ENCODE measurements around the gene SLC17A9.

The SLC17A9 gene, protein sequence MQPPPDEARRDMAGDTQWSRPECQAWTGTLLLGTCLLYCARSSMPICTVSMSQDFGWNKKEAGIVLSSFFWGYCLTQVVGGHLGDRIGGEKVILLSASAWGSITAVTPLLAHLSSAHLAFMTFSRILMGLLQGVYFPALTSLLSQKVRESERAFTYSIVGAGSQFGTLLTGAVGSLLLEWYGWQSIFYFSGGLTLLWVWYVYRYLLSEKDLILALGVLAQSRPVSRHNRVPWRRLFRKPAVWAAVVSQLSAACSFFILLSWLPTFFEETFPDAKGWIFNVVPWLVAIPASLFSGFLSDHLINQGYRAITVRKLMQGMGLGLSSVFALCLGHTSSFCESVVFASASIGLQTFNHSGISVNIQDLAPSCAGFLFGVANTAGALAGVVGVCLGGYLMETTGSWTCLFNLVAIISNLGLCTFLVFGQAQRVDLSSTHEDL

DNA sequence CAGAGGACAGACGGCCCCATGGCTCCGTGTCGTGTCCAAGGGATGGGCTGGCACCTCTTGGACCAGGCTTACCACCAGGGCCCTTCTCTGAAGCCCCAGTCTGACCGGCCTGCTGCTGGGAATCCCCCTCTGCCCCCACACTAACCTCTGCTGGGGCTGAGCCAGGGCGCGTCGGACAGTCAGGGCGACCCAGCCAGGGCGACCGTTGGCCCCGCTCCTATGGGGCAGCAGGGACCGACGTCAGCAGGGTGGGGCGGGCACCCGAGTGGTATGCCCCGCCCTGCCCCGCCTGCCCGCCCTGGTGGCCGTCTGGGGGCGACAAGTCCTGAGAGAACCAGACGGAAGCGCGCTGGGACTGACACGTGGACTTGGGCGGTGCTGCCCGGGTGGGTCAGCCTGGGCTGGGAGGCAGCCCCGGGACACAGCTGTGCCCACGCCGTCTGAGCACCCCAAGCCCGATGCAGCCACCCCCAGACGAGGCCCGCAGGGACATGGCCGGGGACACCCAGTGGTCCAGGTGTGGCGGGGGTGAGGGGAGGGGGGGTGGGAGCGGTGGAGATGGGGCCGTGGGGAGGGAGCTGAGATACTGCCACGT lies at the start of gene SLC17A9:
TSS of gene SLC17A9 (plus strand) at position 337 of the 595 bp plus-strand sequence. CDS start at position 459, 122 bp downstream.
- H3K9me3 ChIP-seq (ENCODE audit: control insufficient read depth, low read length), result no peaks in the 10 kb centered on the region
- H3K9ac ChIP-seq (ENCODE audit: low read length), result peak within 1 kb of the TSS; percentile 82
- H3K4me3 ChIP-seq (ENCODE audit: low read length), result peak within 1 kb of the TSS; percentile 32
- H3K27me3 ChIP-seq (ENCODE audit: control insufficient read depth, insufficient read depth, low read length), result no peaks in the 10 kb centered on the region
- peaks cover 2% of the 10 kb centered on the region for H3K36me3 ChIP-seq (ENCODE audit: control insufficient read depth, insufficient read depth, low read length)
- peaks cover 46% of the 10 kb centered on the region for H3K4me1 ChIP-seq (ENCODE audit: control insufficient read depth, insufficient read depth, low read length)

- H3K9me3 ChIP-seq (ENCODE audit: control insufficient read depth, low read length), result no peaks in the 10 kb centered on the region
- H3K36me3 ChIP-seq (ENCODE audit: control insufficient read depth, insufficient read depth, low read length), result peaks cover 17% of the 10 kb centered on the region
- H3K4me3 ChIP-seq (ENCODE audit: low read length), result no peak overlapping the region
- H3K9ac ChIP-seq (ENCODE audit: low read length), result no peak overlapping the region
- peaks cover 34% of the 10 kb centered on the region for H3K4me1 ChIP-seq (ENCODE audit: control insufficient read depth, insufficient read depth, low read length)
- no peaks in the 10 kb centered on the region for H3K27me3 ChIP-seq (ENCODE audit: control insufficient read depth, insufficient read depth, low read length)
These were observed 49.4 kb upstream of the SLC17A9 start for GRCh38 chr20:62902926-62903615.

- peaks cover 27% of the 10 kb centered on the region for H3K36me3 ChIP-seq (ENCODE audit: control insufficient read depth, insufficient read depth, low read length)
- H3K9me3 ChIP-seq (ENCODE audit: control insufficient read depth, low read length), result no peaks in the 10 kb centered on the region
- H3K4me3 ChIP-seq (ENCODE audit: low read length), result no peak overlapping the region
- peaks cover 17% of the 10 kb centered on the region for H3K4me1 ChIP-seq (ENCODE audit: control insufficient read depth, insufficient read depth, low read length)
- no peaks in the 10 kb centered on the region for H3K27me3 ChIP-seq (ENCODE audit: control insufficient read depth, insufficient read depth, low read length)
- H3K9ac ChIP-seq (ENCODE audit: low read length), result no peak overlapping the region
These were observed 46.9 kb upstream of the SLC17A9 start for GRCh38 chr20:62905536-62906117.

- no peak overlapping the region for H3K9ac ChIP-seq (ENCODE audit: low read length)
- no peak overlapping the region for H3K4me3 ChIP-seq (ENCODE audit: low read length)
- peaks cover 11% of the 10 kb centered on the region for H3K4me1 ChIP-seq (ENCODE audit: control insufficient read depth, insufficient read depth, low read length)
- H3K9me3 ChIP-seq (ENCODE audit: control insufficient read depth, low read length), result no peaks in the 10 kb centered on the region
- H3K27me3 ChIP-seq (ENCODE audit: control insufficient read depth, insufficient read depth, low read length), result no peaks in the 10 kb centered on the region
- H3K36me3 ChIP-seq (ENCODE audit: control insufficient read depth, insufficient read depth, low read length), result peaks cover 32% of the 10 kb centered on the region
These were observed 46.3 kb upstream of the SLC17A9 start for GRCh38 chr20:62906209-62906608.

DNA sequence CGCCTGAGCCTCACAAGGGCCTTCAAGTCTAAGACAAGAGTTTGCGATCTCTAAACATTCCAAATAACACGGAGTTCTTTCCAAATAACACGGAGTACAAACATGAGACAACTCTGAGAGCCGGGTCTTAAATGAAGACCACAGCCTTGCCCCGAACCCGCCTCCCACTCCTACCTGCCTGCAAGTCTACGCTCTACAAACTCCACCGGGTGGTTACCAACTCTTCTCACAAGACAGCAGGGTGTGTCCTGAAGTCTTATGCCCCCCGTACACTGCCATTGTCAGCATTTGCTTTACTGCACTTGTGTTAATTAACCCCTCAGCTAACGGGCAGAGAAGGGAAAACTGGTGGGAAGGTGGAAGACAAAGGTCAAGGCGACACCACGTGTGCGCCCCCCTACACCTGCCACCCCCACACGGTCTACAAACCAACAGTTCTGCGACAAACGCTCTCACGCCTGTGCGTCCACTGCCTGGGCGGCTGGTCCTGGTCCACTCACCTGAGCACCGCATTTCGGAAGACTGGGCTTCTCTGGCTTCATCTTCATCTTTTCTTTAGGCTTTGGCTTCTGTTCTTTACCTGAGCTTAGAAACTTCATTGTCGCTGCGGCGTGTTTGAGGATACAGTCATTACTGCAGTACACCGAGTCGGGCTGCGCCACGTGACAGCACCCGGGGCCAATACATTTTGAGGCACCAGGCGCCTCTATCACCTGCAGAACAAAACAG lies 45.7 kb upstream of the SLC17A9 start:
- Histone ChIP-seq H3K4me1 (ENCODE audit: control insufficient read depth, insufficient read depth, low read length) (peaks cover 8% of the 10 kb centered on the region), H3K9ac (ENCODE audit: low read length) (no peak overlapping the region), H3K36me3 (ENCODE audit: control insufficient read depth, insufficient read depth, low read length) (peaks cover 35% of the 10 kb centered on the region), H3K4me3 (ENCODE audit: low read length) (no peak overlapping the region), H3K9me3 (ENCODE audit: control insufficient read depth, low read length) (no peaks in the 10 kb centered on the region), H3K27me3 (ENCODE audit: control insufficient read depth, insufficient read depth, low read length) (no peaks in the 10 kb centered on the region)

DNA sequence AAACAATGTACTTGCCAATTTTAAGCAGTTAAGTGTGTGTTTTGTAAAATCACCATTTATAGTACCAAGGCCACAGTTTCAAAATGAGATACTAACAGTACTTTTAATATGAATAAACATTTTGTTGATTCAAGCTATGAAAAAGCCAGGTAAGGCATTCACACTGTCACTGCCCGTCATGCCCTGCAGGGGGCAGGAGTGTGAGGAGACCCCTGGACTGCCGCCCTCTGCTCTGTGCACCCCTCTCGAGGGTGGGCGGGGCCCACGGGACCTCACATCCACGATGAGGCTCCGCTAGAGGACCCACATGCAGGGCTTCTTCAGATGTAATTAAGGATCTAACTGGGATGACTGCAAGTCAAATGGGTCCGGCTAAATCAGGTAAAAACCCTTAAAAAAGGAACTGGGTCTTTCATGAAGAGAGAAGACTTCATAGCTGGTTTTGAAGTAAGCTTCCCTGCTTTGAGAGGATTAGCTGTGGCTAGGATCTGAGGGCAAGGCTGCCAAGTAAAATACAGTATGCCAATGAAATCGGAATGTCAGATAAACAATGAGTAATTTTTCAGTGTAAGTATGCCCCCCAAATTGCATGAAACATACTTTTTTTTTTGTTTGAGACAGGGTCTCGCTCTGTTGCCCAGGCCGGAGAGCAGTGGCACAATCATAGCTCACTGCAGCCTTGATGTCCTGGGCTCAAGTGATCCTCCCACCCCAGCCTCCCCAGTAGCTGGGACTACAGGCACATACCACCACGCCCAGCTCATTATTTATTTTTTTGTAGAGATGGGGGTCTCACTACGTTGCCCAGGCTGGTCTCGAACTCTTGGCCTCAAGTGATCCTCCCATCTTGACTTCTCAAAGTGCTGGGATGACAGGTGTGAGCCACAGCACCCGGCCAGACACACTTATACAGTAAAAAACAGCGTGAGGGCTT lies 44.9 kb upstream of the SLC17A9 start:
- H3K9ac ChIP-seq (ENCODE audit: low read length), result no peak overlapping the region
- H3K27me3 ChIP-seq (ENCODE audit: control insufficient read depth, insufficient read depth, low read length), result no peaks in the 10 kb centered on the region
- H3K4me1 ChIP-seq (ENCODE audit: control insufficient read depth, insufficient read depth, low read length), result peaks cover 8% of the 10 kb centered on the region
- H3K36me3 ChIP-seq (ENCODE audit: control insufficient read depth, insufficient read depth, low read length), result peaks cover 35% of the 10 kb centered on the region
- H3K9me3 ChIP-seq (ENCODE audit: control insufficient read depth, low read length), result no peaks in the 10 kb centered on the region
- H3K4me3 ChIP-seq (ENCODE audit: low read length), result no peak overlapping the region

DNA sequence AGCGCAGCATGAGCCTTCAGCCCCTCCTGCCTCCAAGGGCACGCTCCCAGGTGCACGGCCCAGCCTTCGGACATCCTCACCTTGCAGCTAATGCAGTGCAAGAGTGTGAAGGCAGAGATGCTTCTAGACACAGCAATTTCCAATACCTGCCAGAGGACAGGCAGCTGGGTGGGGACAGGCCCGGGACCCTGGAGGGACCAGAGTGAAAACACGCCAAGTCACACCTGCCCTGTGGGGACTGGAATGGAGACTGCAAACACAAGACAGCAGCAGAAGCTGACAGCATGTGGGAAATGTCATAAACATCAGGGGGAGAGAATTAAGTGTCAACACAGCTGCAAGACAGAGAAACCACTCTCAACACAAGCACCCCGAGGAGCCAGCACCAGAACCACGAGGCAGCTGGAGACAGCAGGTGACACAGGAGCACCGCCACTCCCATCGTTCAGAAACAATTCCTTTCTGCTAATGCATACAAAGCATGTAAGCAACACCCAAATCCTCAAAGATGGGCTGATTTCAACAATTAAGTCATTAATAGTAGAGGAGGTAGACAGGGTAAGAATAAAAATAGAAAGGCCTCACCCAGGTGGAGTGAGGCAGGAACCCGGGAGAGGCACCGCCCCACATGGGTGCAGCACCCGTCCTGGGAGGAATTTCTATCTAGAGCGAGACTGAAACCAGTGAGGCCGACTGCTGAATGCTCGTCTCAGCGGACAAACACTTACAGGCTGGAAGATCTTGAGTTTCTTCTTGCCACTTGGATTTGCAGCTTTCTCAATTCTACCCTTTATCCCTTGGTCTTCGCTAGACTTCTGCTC lies 43.3 kb upstream of the SLC17A9 start:
- Histone ChIP-seq H3K9ac (ENCODE audit: low read length) (no peak overlapping the region), H3K4me3 (ENCODE audit: low read length) (no peak overlapping the region), H3K27me3 (ENCODE audit: control insufficient read depth, insufficient read depth, low read length) (no peaks in the 10 kb centered on the region), H3K4me1 (ENCODE audit: control insufficient read depth, insufficient read depth, low read length) (peaks cover 8% of the 10 kb centered on the region), H3K9me3 (ENCODE audit: control insufficient read depth, low read length) (no peaks in the 10 kb centered on the region), H3K36me3 (ENCODE audit: control insufficient read depth, insufficient read depth, low read length) (peaks cover 35% of the 10 kb centered on the region)

GRCh38 chr20:62910217-62910766 lies 42.2 kb upstream of the SLC17A9 start:
- no peaks in the 10 kb centered on the region for H3K9me3 ChIP-seq (ENCODE audit: control insufficient read depth, low read length)
- H3K27me3 ChIP-seq (ENCODE audit: control insufficient read depth, insufficient read depth, low read length), result no peaks in the 10 kb centered on the region
- no peak overlapping the region for H3K4me3 ChIP-seq (ENCODE audit: low read length)
- peaks cover 13% of the 10 kb centered on the region for H3K4me1 ChIP-seq (ENCODE audit: control insufficient read depth, insufficient read depth, low read length)
- H3K9ac ChIP-seq (ENCODE audit: low read length), result no peak overlapping the region
- peaks cover 28% of the 10 kb centered on the region for H3K36me3 ChIP-seq (ENCODE audit: control insufficient read depth, insufficient read depth, low read length)

- Histone ChIP-seq H3K4me3 (ENCODE audit: low read length) (no peak overlapping the region), H3K27me3 (ENCODE audit: control insufficient read depth, insufficient read depth, low read length) (no peaks in the 10 kb centered on the region), H3K9me3 (ENCODE audit: control insufficient read depth, low read length) (no peaks in the 10 kb centered on the region), H3K9ac (ENCODE audit: low read length) (no peak overlapping the region), H3K36me3 (ENCODE audit: control insufficient read depth, insufficient read depth, low read length) (peaks cover 22% of the 10 kb centered on the region), H3K4me1 (ENCODE audit: control insufficient read depth, insufficient read depth, low read length) (peaks cover 13% of the 10 kb centered on the region)
These were observed 41.6 kb upstream of the SLC17A9 start for GRCh38 chr20:62910777-62911497.
